ENCODE results near the gene MAN1A2. TPM values are rescaled to one million over a fixed set of nuclear protein-coding genes. Genes with fewer than 3 reads are reported as not detected.
"Not testable (repeated sequence)": the region's sequence is repeated elsewhere in the genome, so short reads cannot be mapped to it uniquely, and the experiment has no call there.

MAN1A2 gene
- total RNA-seq, 1 experiment from 2014 or later: 21.0 TPM

DNA sequence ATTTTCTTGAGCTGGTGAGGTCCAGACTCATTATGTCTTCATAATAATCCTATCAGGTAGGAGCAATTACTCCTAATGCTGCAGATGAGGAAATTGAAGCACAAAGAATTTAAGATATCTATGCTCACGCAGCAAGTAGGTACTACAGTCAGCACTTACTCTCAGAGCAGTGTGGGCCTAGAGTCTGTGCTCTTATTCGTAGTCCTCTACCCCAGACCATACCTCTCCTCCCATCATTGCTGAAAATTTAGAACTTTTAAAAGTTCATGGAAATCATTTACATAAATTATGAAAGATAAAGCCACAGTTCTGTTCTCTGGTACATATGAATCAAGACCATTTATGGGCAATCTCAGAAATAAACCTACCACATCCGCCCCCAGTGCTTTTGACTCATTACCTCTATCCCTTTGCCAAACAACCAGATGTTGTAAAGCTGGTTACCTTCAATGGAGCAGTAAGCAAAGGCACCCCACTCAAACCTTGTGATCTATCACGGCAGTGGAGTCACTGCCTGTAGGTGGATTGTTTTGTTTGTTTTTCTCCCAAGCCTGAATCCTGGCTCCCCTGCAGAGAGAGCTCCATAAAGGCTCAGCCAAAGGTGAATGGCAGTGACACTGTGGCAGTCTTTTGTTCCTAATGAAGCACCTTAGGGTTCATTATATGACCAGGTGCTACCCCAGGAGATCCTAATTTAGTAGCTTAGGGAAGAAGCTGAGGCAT lies 20.9 kb upstream of the MAN1A2 start:
- Mint-ChIP-seq H3K4me1 (ENCODE audit: low read depth, unreplicated experiment) (no peaks in the 10 kb centered on the region), H3K36me3 (ENCODE audit: insufficient read depth, unreplicated experiment) (no peaks in the 10 kb centered on the region), H3K9me3 (ENCODE audit: unreplicated experiment) (no peaks in the 10 kb centered on the region), H3K27me3 (ENCODE audit: insufficient read depth, unreplicated experiment) (no peaks in the 10 kb centered on the region), H3K27ac (ENCODE audit: unreplicated experiment) (no peak overlapping the region), H3K4me3 (ENCODE audit: unreplicated experiment) (no peak overlapping the region)
- no peaks in the 10 kb centered on the region for H3K36me3 ChIP-seq (ENCODE audit: control insufficient read depth, insufficient read depth, low read length)
- no peaks in the 10 kb centered on the region for H3K9me3 ChIP-seq
- no peak overlapping the region for H3K4me3 ChIP-seq (ENCODE audit: low read depth, low read length)
- no peaks in the 10 kb centered on the region for H3K4me1 ChIP-seq
- ChIA-PET POLR2A (no interaction called here), CTCF (no interaction called here)
- DNase-seq: no peak
- H3K27me3 ChIP-seq (replicated peaks; ENCODE audit: control insufficient read depth, insufficient read depth, low read length): no peaks in the 10 kb centered on the region
- intact Hi-C loops (cut with micrococcal nuclease; ENCODE audit: unreplicated experiment): no loop called here
- TF ChIP-seq, protein P1, sequence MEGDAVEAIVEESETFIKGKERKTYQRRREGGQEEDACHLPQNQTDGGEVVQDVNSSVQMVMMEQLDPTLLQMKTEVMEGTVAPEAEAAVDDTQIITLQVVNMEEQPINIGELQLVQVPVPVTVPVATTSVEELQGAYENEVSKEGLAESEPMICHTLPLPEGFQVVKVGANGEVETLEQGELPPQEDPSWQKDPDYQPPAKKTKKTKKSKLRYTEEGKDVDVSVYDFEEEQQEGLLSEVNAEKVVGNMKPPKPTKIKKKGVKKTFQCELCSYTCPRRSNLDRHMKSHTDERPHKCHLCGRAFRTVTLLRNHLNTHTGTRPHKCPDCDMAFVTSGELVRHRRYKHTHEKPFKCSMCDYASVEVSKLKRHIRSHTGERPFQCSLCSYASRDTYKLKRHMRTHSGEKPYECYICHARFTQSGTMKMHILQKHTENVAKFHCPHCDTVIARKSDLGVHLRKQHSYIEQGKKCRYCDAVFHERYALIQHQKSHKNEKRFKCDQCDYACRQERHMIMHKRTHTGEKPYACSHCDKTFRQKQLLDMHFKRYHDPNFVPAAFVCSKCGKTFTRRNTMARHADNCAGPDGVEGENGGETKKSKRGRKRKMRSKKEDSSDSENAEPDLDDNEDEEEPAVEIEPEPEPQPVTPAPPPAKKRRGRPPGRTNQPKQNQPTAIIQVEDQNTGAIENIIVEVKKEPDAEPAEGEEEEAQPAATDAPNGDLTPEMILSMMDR (IDR thresholded peaks at IDR 0.05; ENCODE audit: insufficient read depth in 1 of 2, low read depth in 1 of 2, low read length in 1 of 2, severe bottlenecking in 1 of 2, unreplicated experiment in 1 of 2): no peak
- no TSS peak for BruUV-seq (replicated peaks)

GRCh38 chr1:117347907-117348306 lies 19.3 kb upstream of the MAN1A2 start:
- intact Hi-C loops (cut with micrococcal nuclease; ENCODE audit: unreplicated experiment): no loop called here
- no TSS peak for BruUV-seq (replicated peaks)
- H3K4me1 Mint-ChIP-seq (ENCODE audit: low read depth, unreplicated experiment): no peaks in the 10 kb centered on the region
- H3K4me3 ChIP-seq (ENCODE audit: low read depth, low read length): no peak overlapping the region
- no peaks in the 10 kb centered on the region for H3K27me3 Mint-ChIP-seq (ENCODE audit: insufficient read depth, unreplicated experiment)
- TF ChIP-seq, protein P1 (IDR thresholded peaks at IDR 0.05; ENCODE audit: insufficient read depth in 1 of 2, low read depth in 1 of 2, low read length in 1 of 2, severe bottlenecking in 1 of 2, unreplicated experiment in 1 of 2): no peak
- H3K36me3 ChIP-seq (ENCODE audit: control insufficient read depth, insufficient read depth, low read length): no peaks in the 10 kb centered on the region
- ChIA-PET CTCF (no interaction called here), POLR2A (no interaction called here)
- H3K4me1 ChIP-seq: no peaks in the 10 kb centered on the region
- no peaks in the 10 kb centered on the region for H3K9me3 Mint-ChIP-seq (ENCODE audit: unreplicated experiment)
- DNase-seq: no peak
- H3K36me3 Mint-ChIP-seq (ENCODE audit: insufficient read depth, unreplicated experiment): no peaks in the 10 kb centered on the region
- H3K9me3 ChIP-seq: no peaks in the 10 kb centered on the region
- H3K27me3 ChIP-seq (replicated peaks; ENCODE audit: control insufficient read depth, insufficient read depth, low read length): no peaks in the 10 kb centered on the region
- H3K27ac Mint-ChIP-seq (ENCODE audit: unreplicated experiment): no peak overlapping the region
- no peak overlapping the region for H3K4me3 Mint-ChIP-seq (ENCODE audit: unreplicated experiment)

DNA sequence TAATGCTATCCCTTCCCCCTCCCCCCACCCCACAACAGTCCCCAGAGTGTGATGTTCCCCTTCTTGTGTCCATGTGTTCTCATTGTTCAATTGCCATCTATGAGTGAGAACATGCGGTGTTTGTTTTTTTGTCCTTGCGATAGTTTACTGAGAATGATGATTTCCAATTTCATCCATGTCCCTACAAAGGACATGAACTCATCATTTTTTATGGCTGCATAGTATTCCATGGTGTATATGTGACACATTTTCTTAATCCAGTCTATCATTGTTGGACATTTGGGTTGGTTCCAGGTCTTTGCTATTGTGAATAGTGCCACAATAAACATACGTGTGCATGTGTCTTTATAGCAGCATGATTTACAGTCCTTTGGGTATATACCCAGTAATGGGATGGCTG lies 14.6 kb upstream of the MAN1A2 start:
- intact Hi-C loops (cut with micrococcal nuclease; ENCODE audit: unreplicated experiment); H3K27me3 ChIP-seq (replicated peaks; ENCODE audit: control insufficient read depth, insufficient read depth, low read length); H3K4me3 ChIP-seq (ENCODE audit: low read depth, low read length); H3K27me3 Mint-ChIP-seq (ENCODE audit: insufficient read depth, unreplicated experiment); H3K36me3 Mint-ChIP-seq (ENCODE audit: insufficient read depth, unreplicated experiment); DNase-seq; H3K9me3 ChIP-seq; H3K4me1 Mint-ChIP-seq (ENCODE audit: low read depth, unreplicated experiment); POLR2A ChIA-PET; H3K36me3 ChIP-seq (ENCODE audit: control insufficient read depth, insufficient read depth, low read length); H3K4me1 ChIP-seq; H3K27ac Mint-ChIP-seq (ENCODE audit: unreplicated experiment); CTCF ChIA-PET; BruUV-seq (replicated peaks); H3K4me3 Mint-ChIP-seq (ENCODE audit: unreplicated experiment); H3K9me3 Mint-ChIP-seq (ENCODE audit: unreplicated experiment): not testable (repeated sequence)

DNA sequence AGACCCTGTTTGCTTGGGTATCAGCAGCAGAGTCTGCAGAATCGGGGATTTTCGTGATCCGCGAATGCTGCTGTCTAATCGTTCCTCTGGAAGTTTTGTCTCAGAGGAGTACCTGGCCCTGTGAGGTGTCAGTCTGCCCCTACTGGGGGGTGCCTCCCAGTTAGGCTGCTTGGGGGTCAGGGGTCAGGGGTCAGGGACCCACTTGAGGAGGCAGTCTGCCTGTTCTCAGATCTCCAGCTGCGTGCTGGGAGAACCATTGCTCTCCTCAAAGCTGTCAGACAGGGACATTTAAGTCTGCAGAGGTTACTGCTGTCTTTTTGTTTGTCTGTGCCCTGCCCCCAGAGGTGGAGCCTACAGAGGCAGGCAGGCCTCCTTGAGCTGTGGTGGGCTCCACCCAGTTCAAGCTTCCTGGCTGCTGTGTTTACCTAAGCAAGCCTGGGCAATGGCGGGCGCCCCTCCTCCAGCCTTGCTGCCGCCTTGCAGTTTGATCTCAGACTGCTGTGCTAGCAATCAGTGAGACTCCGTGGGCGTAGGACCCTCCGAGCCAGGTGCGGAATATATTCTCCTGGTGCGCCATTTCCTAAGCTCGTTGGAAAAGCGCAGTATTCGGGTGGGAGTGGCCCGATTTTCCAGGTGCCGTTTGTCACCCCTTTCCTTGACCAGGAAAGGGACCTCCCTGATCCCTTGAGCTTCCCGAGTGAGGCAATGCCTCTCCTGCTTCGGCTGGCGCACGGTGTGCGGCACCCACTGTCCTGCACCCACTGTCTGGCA lies 9.2 kb upstream of the MAN1A2 start:
- H3K4me1 ChIP-seq; H3K27me3 ChIP-seq (replicated peaks; ENCODE audit: control insufficient read depth, insufficient read depth, low read length): not testable (repeated sequence)

DNA sequence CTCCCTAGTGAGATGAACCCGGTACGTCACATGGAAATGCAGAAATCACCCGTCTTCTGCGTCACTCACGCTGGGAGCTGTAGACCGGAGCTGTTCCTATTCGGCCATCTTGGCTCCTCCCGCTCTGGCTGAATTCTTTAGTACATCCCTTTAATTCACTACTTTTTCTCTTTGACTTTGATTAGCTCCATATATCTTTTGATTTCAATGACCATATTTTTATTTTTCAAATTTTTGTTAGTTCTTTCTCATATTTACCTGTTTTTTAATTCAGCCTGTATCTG lies 8.7 kb upstream of the MAN1A2 start:
- BruUV-seq (replicated peaks); H3K4me1 ChIP-seq; DNase-seq; CTCF ChIA-PET; H3K9me3 ChIP-seq; H3K27me3 Mint-ChIP-seq (ENCODE audit: insufficient read depth, unreplicated experiment); POLR2A ChIA-PET; H3K36me3 Mint-ChIP-seq (ENCODE audit: insufficient read depth, unreplicated experiment); H3K9me3 Mint-ChIP-seq (ENCODE audit: unreplicated experiment); H3K36me3 ChIP-seq (ENCODE audit: control insufficient read depth, insufficient read depth, low read length); intact Hi-C loops (cut with micrococcal nuclease; ENCODE audit: unreplicated experiment); H3K27me3 ChIP-seq (replicated peaks; ENCODE audit: control insufficient read depth, insufficient read depth, low read length); H3K4me1 Mint-ChIP-seq (ENCODE audit: low read depth, unreplicated experiment): not testable (repeated sequence)
- peak overlapping the region; percentile 26 for H3K4me3 ChIP-seq (ENCODE audit: low read depth, low read length)
- Mint-ChIP-seq H3K27ac (ENCODE audit: unreplicated experiment) (peak overlapping the region; percentile 84), H3K4me3 (ENCODE audit: unreplicated experiment) (peak overlapping the region; percentile 71)

More for the DNA sequence above, 9.2 kb upstream of the MAN1A2 start:
- CTCF ChIA-PET; H3K9me3 ChIP-seq; H3K36me3 Mint-ChIP-seq (ENCODE audit: insufficient read depth, unreplicated experiment); POLR2A ChIA-PET; H3K36me3 ChIP-seq (ENCODE audit: control insufficient read depth, insufficient read depth, low read length); H3K4me1 Mint-ChIP-seq (ENCODE audit: low read depth, unreplicated experiment); H3K27me3 Mint-ChIP-seq (ENCODE audit: insufficient read depth, unreplicated experiment); intact Hi-C loops (cut with micrococcal nuclease; ENCODE audit: unreplicated experiment); H3K9me3 Mint-ChIP-seq (ENCODE audit: unreplicated experiment): not testable (repeated sequence)
- Mint-ChIP-seq H3K4me3 (ENCODE audit: unreplicated experiment) (peak overlapping the region; percentile 71), H3K27ac (ENCODE audit: unreplicated experiment) (peak overlapping the region; percentile 84)
- H3K4me3 ChIP-seq (ENCODE audit: low read depth, low read length): peak overlapping the region; percentile 26
- DNase-seq: peak; percentile 6 to 40
- BruUV-seq (replicated peaks): TSS peak; percentile 38

Data from Caco-2 (cell line).